Kidney epithelial cell (primary cell): Measurements from ENCODE around the gene DHFR2. TPM values are rescaled to one million over a fixed set of nuclear protein-coding genes. Genes with fewer than 3 reads are reported as not detected.

Experiments used
- DNase-seq: peaks from one replicate; pipeline ENCODE4 v3.0.0-alpha.2; 2010; ENCODE audit warnings: low read depth
- H3K27me3 ChIP-seq: 2 replicates; pipeline ENCODE4 v1.6.0; 2011; ENCODE audit warnings: low read length; ENCODE audit not compliant: control insufficient read depth, insufficient read depth
- H3K36me3 ChIP-seq: 2 replicates; pipeline ENCODE4 v1.5.1; 2011; ENCODE audit warnings: low read length; ENCODE audit not compliant: control insufficient read depth, insufficient read depth
- H3K4me3 ChIP-seq: 2 replicates; pipeline ENCODE4 v1.5.1; 2011; ENCODE audit warnings: low read depth, mild to moderate bottlenecking, control low read depth, low read length
- CTCF ChIP-seq: IDR thresholded peaks from 2 replicates; pipeline ENCODE4 v1.5.1; 2011; ENCODE audit warnings: mild to moderate bottlenecking, moderate library complexity, low read length, control low read depth, inconsistent platforms; ENCODE audit not compliant: insufficient read depth, poor library complexity, severe bottlenecking
- total RNA-seq: library from RNA; depleted of rRNA; stranded (reverse); fragments of >200 nt; gene quantifications from 2 replicates; pipeline ENCODE4 v1.2.3, GENCODE V29; 2015

The DHFR2 gene
- total RNA-seq, 1 donor from 2014 or later = 2.1 TPM

- no peaks in the 10 kb centered on the region for H3K36me3 ChIP-seq
- DNase-seq = no peak
- no peak overlapping the region for H3K4me3 ChIP-seq
- TF ChIP-seq CTCF = no peak
- H3K27me3 ChIP-seq = no peaks in the 10 kb centered on the region
These were observed 54.5 kb downstream of the DHFR2 start for GRCh38 chr3:94008253-94008652.

Other genes with a start within 250 kb of the DHFR2 start
- 14.1 and 15.1 TPM in 2 replicates for gene PROS1, start 89.0 kb downstream of the DHFR2 start, total RNA-seq
- 9.7 and 11.4 TPM in 2 replicates for gene ARL13B, start 82.8 kb downstream of the DHFR2 start, total RNA-seq
- gene STX19, start 34.3 kb downstream of the DHFR2 start, total RNA-seq = not detected in 2 replicates
- gene NSUN3, start 145 bp upstream of the DHFR2 start, total RNA-seq = 6.8 and 11.0 TPM in 2 replicates